D721Med (cell line): ENCODE measurements around the gene FARP2.

ENCODE experiments used
- DNase-seq: peaks from one replicate; pipeline ENCODE4 v3.0.0; 2011; ENCODE audit warnings: low spot score; ENCODE audit not compliant: insufficient read length
- FAIRE-seq: peaks from 2 replicates; lab custom pipeline; 2011; peaks lifted over from hg19 to GRCh38; lab: Jason Lieb, UNC
- TF ChIP-seq, protein P1 (sequence below): IDR thresholded peaks from 2 replicates; pipeline ENCODE4 v1.5.1; 2012; ENCODE audit warnings: mild to moderate bottlenecking, control low read depth; ENCODE audit not compliant: insufficient read depth; ENCODE audit errors: missing control alignments

Gene FARP2

DNA sequence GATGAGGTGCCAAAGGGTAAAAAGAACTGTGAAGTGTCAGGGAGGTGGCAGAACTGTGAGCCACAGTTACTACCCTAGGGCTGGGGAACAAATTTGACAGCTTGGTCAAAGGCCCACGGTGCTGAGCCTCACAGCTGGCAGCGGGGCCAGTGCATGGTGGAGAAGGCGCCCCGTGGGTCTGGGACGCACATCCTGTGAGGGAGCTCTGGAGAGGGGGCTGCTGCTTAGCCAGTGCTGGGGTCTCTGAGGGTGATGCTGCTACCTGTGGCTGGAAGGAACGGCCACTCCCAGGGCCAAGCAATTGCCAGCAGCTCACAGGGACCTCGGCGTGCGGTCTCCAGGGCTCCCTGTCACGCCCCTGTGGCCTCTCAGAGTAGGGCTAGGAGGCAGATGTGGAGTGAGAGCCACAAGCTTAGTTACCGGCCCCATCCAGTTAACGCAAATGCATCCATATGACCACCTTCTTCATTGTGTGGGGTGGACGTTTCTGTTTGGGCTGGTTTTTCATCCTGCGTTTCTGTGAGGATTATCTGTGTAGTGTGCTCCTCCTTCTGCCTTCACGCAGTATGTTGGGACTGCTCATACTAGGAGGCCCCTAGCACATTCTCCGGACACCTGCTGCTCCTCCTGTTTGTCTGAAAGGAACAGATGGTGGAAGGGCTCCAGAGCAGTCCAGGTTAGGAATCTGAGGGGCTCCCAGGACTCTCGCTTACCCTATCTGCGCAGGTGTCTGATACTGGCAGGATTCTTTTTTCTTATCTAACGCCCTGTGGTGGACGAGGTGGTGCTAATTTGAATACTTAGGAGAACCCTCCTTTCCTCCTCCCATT lies 126.3 kb downstream of the FARP2 start:
- no peak for FAIRE-seq
- TF ChIP-seq, protein P1, sequence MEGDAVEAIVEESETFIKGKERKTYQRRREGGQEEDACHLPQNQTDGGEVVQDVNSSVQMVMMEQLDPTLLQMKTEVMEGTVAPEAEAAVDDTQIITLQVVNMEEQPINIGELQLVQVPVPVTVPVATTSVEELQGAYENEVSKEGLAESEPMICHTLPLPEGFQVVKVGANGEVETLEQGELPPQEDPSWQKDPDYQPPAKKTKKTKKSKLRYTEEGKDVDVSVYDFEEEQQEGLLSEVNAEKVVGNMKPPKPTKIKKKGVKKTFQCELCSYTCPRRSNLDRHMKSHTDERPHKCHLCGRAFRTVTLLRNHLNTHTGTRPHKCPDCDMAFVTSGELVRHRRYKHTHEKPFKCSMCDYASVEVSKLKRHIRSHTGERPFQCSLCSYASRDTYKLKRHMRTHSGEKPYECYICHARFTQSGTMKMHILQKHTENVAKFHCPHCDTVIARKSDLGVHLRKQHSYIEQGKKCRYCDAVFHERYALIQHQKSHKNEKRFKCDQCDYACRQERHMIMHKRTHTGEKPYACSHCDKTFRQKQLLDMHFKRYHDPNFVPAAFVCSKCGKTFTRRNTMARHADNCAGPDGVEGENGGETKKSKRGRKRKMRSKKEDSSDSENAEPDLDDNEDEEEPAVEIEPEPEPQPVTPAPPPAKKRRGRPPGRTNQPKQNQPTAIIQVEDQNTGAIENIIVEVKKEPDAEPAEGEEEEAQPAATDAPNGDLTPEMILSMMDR = no peak
- no peak for DNase-seq

- FAIRE-seq (no peak), DNase-seq (no peak)
- TF ChIP-seq, protein P1 = no peak
Observed at GRCh38 chr2:241483305-241483704, 127.2 kb downstream of the FARP2 start.

DNA sequence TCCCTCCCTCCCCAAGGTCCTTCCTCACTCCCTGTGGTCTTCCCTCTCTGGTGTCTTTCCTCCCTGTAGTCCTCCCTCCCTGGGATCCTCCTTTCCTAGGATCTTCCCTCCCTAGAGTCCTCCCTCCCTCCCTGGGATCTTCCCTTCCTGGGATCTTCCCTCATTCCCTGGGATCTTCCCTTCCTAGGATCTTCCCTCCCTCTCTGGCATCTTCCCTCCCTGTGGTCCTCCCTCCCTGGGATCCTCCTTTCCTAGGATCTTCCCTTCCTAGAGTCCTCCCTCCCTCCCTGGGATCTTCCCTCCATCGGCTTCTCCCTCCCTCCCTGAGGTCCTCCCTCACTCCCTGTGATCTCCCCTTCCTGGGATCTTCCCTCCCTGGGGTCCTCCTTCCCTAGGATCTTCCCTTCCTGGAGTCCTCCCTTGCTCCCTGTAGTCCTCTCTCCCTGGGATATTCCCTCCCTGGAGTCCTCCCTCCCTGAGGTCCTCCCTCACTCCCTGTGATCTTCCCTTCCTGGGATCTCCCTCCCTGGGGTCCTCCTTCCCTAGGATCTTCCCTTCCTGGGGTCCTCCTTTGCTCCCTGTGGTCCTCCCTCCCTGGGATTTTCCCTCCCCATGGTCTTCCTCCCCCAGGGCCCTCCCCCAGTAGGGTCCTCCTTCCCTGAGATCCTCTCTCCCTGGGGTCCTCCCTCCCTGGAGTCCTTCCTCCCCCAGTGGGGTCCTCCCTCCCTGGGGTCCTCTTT lies 129.3 kb downstream of the FARP2 start:
- TF ChIP-seq, protein P1 = no peak
- FAIRE-seq (no peak), DNase-seq (no peak)

DNA sequence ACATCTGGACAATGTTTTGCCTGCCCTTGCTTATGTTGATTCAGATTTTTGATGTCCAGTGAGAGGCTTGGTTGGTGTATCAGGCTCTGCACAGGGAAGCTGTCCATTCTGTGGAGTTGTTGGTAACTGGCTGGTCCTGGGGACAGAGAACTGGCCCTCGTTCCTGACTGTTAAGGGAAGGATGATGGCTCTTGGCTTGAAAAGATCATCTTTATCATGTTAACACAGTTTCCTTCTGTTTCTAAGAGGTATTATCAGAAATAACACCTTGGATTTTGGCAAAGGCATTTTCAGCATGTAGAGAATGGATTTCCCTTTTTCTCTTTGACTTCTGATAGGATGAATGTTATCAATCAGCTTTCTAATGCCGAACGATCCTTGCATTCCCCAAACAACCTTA lies 133.0 kb downstream of the FARP2 start:
- TF ChIP-seq, protein P1 = no peak
- no peak for DNase-seq
- FAIRE-seq = no peak

DNA sequence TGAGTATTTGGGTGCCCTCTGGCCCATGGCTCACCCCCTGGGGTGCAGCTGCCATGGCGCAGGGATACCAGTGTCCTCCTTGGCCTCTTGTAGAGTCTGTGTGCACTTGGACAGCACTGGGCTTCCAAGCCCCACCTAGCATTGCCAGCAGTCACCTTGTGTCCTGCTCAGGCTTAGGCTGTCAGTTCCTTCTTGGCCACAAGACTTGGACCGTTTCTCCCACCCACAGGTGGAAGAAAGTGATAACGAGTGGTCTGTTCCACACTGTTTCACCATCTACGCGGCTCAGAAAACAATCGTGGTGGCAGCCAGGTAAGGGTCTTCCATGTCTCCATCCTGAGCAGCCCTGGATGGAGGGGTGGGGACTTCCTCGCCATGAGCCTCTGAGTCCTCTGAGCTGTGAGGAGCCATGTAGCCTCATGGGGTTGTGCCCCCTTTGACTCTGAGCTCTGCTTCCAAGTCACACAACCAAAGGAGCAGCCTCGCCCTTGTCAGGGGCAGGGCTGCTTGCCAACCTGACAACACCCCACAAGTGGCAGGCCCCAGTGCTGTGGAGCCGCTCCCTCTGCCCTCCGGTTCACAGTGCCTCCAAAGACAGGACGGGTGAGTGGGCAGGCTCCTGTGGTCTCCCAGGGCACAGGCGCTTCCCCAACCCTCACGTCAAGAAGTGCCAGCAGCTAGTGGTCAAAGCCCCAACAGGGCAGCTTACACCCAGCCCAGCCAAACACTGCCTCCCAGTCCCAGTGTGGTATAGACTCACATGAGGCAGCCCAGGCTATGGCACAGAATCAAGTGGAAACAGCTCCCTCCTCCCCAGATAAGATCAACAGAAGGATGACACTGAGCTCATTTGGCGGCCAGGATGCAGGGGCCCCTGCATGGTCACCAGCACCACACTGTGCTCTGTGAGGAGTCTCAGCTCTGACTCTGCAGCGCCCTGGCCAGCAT lies 133.9 kb downstream of the FARP2 start:
- FAIRE-seq (no peak), DNase-seq (no peak)
- TF ChIP-seq, protein P1 = no peak

DNA sequence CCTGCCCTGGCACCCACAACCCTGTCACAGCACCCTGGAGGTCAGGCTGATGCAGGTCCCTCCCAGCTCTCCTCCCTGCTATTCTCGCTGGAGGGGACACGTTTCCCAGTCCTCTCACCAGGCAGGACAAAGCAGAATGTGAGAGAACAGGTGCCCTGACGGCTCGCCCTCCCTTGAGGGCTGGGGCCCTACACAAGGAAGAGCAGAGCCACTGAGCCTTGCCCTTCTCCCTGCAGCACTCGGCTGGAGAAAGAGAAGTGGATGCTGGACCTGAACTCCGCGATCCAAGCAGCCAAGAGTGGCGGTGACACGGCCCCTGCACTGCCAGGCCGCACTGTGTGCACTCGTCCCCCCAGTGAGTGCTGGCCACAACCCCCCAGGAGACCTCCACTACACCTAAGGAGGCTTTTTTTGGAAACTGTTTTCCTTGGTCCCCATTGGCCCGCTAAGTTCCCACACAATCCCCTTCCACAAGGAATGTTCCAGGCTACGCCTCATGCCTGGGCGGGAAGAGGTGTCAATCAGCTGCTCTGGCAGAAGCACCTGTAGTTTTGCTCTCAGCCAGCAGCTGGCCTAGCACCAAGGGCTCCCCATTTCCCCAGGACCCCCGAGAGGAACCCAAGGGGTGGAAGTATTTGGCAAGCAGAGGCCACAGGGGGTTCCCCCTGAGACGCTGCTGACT lies 134.9 kb downstream of the FARP2 start:
- DNase-seq (no peak), FAIRE-seq (no peak)
- TF ChIP-seq, protein P1 = no peak
